Mesenchymal stem cell (in vitro differentiated cells and primary cell): ENCODE data around the gene CYP20A1.

ENCODE experiments used
- DNase-seq: peaks from one replicate; pipeline ENCODE4 v3.0.0-alpha.2; 2013
- H2AFZ ChIP-seq: one replicate; pipeline ENCODE4 v1.6.1; 2013; ENCODE audit warnings: low read depth, mild to moderate bottlenecking, control low read depth, inconsistent platforms, low read length, moderate library complexity
- H2AK5ac ChIP-seq: 2 replicates; pipeline ENCODE4 v1.6.1; 2013; ENCODE audit warnings: low read length, moderate library complexity, mild to moderate bottlenecking, inconsistent platforms; ENCODE audit not compliant: severe bottlenecking
- H2BK120ac ChIP-seq: one replicate; pipeline ENCODE4 v1.6.1; 2013; ENCODE audit warnings: low read depth, mild to moderate bottlenecking, inconsistent platforms, low read length, moderate library complexity
- H2BK12ac ChIP-seq, 2 experiments: one replicate each; pipeline ENCODE4 v1.6.1; 2013; ENCODE audit warnings: inconsistent platforms in 2 of 2, low read length in 2 of 2, mild to moderate bottlenecking in 2 of 2, moderate library complexity in 2 of 2, control low read depth in 1 of 2
- H2BK15ac ChIP-seq: one replicate; pipeline ENCODE4 v1.6.1; 2013; ENCODE audit warnings: mild to moderate bottlenecking, low read depth, inconsistent platforms; ENCODE audit not compliant: poor library complexity, severe bottlenecking
- H2BK5ac ChIP-seq: 2 replicates; pipeline ENCODE4 v1.6.1; 2013; ENCODE audit warnings: low read depth, mild to moderate bottlenecking, low read length, control low read depth, inconsistent platforms; ENCODE audit not compliant: poor library complexity, severe bottlenecking
- H3K14ac ChIP-seq, 2 experiments: one replicate each; pipeline ENCODE4 v1.6.1; 2013; ENCODE audit warnings: inconsistent platforms in 2 of 2, low read length in 2 of 2, control low read depth in 1 of 2, mild to moderate bottlenecking in 1 of 2, moderate library complexity in 1 of 2
- H3K18ac ChIP-seq, 2 experiments: one replicate each; pipeline ENCODE4 v1.6.1; 2013; ENCODE audit warnings: inconsistent platforms in 2 of 2, low read length in 2 of 2, control low read depth in 1 of 2, low read depth in 1 of 2, mild to moderate bottlenecking in 1 of 2
- H3K23ac ChIP-seq, 2 experiments: one replicate each; pipeline ENCODE4 v1.6.1; 2013; ENCODE audit warnings: inconsistent platforms in 2 of 2, low read length in 2 of 2, mild to moderate bottlenecking in 2 of 2, moderate library complexity in 2 of 2, control low read depth in 1 of 2
- H3K27ac ChIP-seq: 2 replicates; pipeline ENCODE4 v1.5.1; 2013; ENCODE audit warnings: mild to moderate bottlenecking, moderate library complexity, low read length, control low read depth, inconsistent platforms; ENCODE audit not compliant: poor library complexity, severe bottlenecking
- H3K27me3 ChIP-seq, 2 experiments: 2 replicates each; pipeline versions ENCODE4 v1.6.1 to v1.7.0; 2013; ENCODE audit warnings: low read length in 2 of 2, mild to moderate bottlenecking in 2 of 2, moderate library complexity in 2 of 2, control low read depth in 1 of 2, inconsistent platforms in 1 of 2; ENCODE audit not compliant: control insufficient read depth in 1 of 2, insufficient read depth in 1 of 2
- H3K36me3 ChIP-seq, 2 experiments: 2 replicates each; pipeline versions ENCODE4 v1.6.1 to v1.7.0; 2013; ENCODE audit warnings: low read length in 2 of 2, control low read depth in 1 of 2, inconsistent platforms in 1 of 2, low read depth in 1 of 2, mild to moderate bottlenecking in 1 of 2; ENCODE audit not compliant: insufficient read depth in 2 of 2, control insufficient read depth in 1 of 2
- H3K4ac ChIP-seq, 2 experiments: one replicate each; pipeline ENCODE4 v1.6.1; 2013; ENCODE audit warnings: inconsistent platforms in 2 of 2, low read length in 2 of 2, mild to moderate bottlenecking in 2 of 2, moderate library complexity in 2 of 2, control low read depth in 1 of 2, low read depth in 1 of 2
- H3K4me1 ChIP-seq: 2 replicates; pipeline ENCODE4 v1.6.1; 2013; ENCODE audit warnings: low read depth, low read length, control low read depth; ENCODE audit not compliant: control insufficient read depth, insufficient read depth
- H3K4me2 ChIP-seq: 2 replicates; pipeline ENCODE4 v1.6.1; 2013; ENCODE audit warnings: low read length, mild to moderate bottlenecking, inconsistent platforms; ENCODE audit not compliant: poor library complexity, severe bottlenecking
- H3K4me3 ChIP-seq, 2 experiments: 2 replicates each; pipeline versions ENCODE4 v1.5.1 to v1.7.0; 2013; ENCODE audit warnings: low read length in 2 of 2, mild to moderate bottlenecking in 2 of 2, control low read depth in 1 of 2, low read depth in 1 of 2; ENCODE audit not compliant: insufficient read depth in 1 of 2
- H3K79me1 ChIP-seq: replicated peaks from 2 replicates; pipeline ENCODE4 v1.6.1; 2013; ENCODE audit warnings: mild to moderate bottlenecking, control low read depth, low read length, inconsistent platforms; ENCODE audit not compliant: poor library complexity, severe bottlenecking
- H3K9ac ChIP-seq: 2 replicates; pipeline ENCODE4 v1.7.0; 2013; ENCODE audit warnings: mild to moderate bottlenecking, low read length, moderate library complexity
- H3K9me3 ChIP-seq: 2 replicates; pipeline ENCODE4 v1.7.0; 2013; ENCODE audit warnings: mild to moderate bottlenecking, low read length; ENCODE audit not compliant: control insufficient read depth
- H4K8ac ChIP-seq: one replicate; pipeline ENCODE4 v1.6.1; 2013; ENCODE audit warnings: inconsistent platforms, mild to moderate bottlenecking, low read length, moderate library complexity
- H4K91ac ChIP-seq: one replicate; pipeline ENCODE4 v1.6.1; 2013; ENCODE audit warnings: mild to moderate bottlenecking, low read length, inconsistent platforms
- WGBS: methylation state at CpG from one replicate; pipeline ENCODE4 v1.1.7; 2013; ENCODE audit warnings: mixed read lengths; 5-methylcytosine and 5-hydroxymethylcytosine counted together

Gene CYP20A1

GRCh38 chr2:203328760-203329540, 90.1 kb downstream of the CYP20A1 start:
- no peak overlapping the region for H2BK5ac ChIP-seq
- no peaks in the 10 kb centered on the region for H3K79me1 ChIP-seq
- H3K36me3 ChIP-seq = no peaks in the 10 kb centered on the region
- peak overlapping the region; percentile 92 to 97 for H3K18ac ChIP-seq
- peak overlapping the region; percentile 71 for H2AFZ ChIP-seq
- H2BK120ac ChIP-seq = peak overlapping the region; percentile 85
- peak overlapping the region; percentile 23 for H2BK15ac ChIP-seq
- H2AK5ac ChIP-seq = no peak overlapping the region
- H4K91ac ChIP-seq = no peak overlapping the region
- peak overlapping the region; percentile 24 for H3K27ac ChIP-seq
- H2BK12ac ChIP-seq = no peak overlapping the region
- H3K4me2 ChIP-seq = peak overlapping the region; percentile 79
- peak overlapping the region; percentile 91 for H3K9ac ChIP-seq
- H3K9me3 ChIP-seq = no peaks in the 10 kb centered on the region
- H3K27me3 ChIP-seq = no peaks in the 10 kb centered on the region
- peak overlapping the region; percentile 79 to 96 for H3K23ac ChIP-seq
- DNase-seq = peak; percentile 64
- no peaks in the 10 kb centered on the region for H3K4me1 ChIP-seq
- H3K14ac ChIP-seq = peak overlapping the region; percentile 26 to 79
- H4K8ac ChIP-seq = peak overlapping the region; percentile 72
- peak overlapping the region; percentile 83 to 99 for H3K4me3 ChIP-seq
- H3K4ac ChIP-seq = peak overlapping the region in 1 of 2 experiments; percentile 95
- under 1% methylated on average over 22 of the region's 31 CpGs for WGBS

DNA sequence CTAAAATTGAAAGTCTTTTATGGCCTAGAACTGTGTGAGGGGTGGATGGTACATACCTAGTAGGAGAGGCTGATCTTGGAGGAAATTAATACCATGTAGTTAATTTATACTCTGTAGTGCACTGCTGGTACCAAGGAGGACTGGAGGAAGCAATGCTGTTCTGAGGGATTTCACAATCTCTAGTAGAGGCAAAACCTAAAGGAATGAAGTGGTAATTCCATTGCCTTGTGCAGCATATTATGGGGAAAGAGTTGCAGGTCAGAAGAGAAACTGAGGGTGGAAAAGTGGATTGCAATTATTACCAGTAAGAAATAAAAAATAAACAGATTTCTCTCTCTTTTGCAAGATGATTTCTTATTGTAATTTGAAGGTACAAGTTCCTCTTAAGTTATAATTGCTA, 91.6 kb downstream of the CYP20A1 start:
- no peak overlapping the region for H2BK120ac ChIP-seq
- H2AFZ ChIP-seq = no peak overlapping the region
- H3K14ac ChIP-seq = no peak overlapping the region
- no peaks in the 10 kb centered on the region for H3K9me3 ChIP-seq
- H3K4me3 ChIP-seq = peak overlapping the region in 1 of 2 experiments; percentile 83
- H3K18ac ChIP-seq = no peak overlapping the region
- H3K27me3 ChIP-seq = no peaks in the 10 kb centered on the region
- H4K91ac ChIP-seq = no peak overlapping the region
- no peak overlapping the region for H3K27ac ChIP-seq
- no peak overlapping the region for H3K4me2 ChIP-seq
- no peak overlapping the region for H2BK5ac ChIP-seq
- H3K4ac ChIP-seq = no peak overlapping the region
- H4K8ac ChIP-seq = no peak overlapping the region
- no peak overlapping the region for H2AK5ac ChIP-seq
- H2BK12ac ChIP-seq = no peak overlapping the region
- H3K9ac ChIP-seq = peak overlapping the region; percentile 5
- no peak overlapping the region for H2BK15ac ChIP-seq
- DNase-seq = peak; percentile 70
- no peaks in the 10 kb centered on the region for H3K79me1 ChIP-seq
- no peaks in the 10 kb centered on the region for H3K4me1 ChIP-seq
- H3K23ac ChIP-seq = no peak overlapping the region
- no peaks in the 10 kb centered on the region for H3K36me3 ChIP-seq

DNA sequence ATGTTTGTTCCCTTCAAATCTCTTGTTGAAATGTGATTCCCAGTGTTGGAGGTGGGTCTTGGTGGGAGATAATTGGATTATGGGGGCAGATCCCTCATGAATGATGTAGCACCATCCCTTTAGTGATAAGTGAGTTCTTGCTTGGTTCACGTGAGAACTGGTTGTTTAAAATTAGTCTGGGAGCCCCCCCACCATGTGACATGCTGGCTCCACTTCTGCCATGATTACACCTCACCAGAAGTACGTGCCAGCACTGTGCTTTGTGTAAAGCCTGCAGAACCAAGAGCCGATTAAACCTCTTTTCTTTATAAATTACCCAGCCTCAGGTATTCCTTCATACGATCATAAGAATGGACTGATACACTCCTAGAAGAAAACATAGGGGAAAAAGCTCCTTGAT, 99.5 kb downstream of the CYP20A1 start:
- Histone ChIP-seq H2BK5ac (no peak overlapping the region), H3K4me2 (no peak overlapping the region), H4K8ac (no peak overlapping the region), H3K79me1 (peaks cover 13% of the 10 kb centered on the region), H3K4ac (no peak overlapping the region), H2BK15ac (no peak overlapping the region), H2AK5ac (no peak overlapping the region), H2BK12ac (no peak overlapping the region), H3K23ac (no peak overlapping the region), H3K36me3 (peaks cover 0 to 12% of the 10 kb centered on the region in 2 experiments), H4K91ac (no peak overlapping the region), H3K18ac (no peak overlapping the region), H2AFZ (no peak overlapping the region), H3K9me3 (no peaks in the 10 kb centered on the region), H3K9ac (no peak overlapping the region), H3K27ac (no peak overlapping the region), H3K4me1 (peaks cover 7% of the 10 kb centered on the region), H3K4me3 (no peak overlapping the region), H3K14ac (no peak overlapping the region), H2BK120ac (no peak overlapping the region), H3K27me3 (no peaks in the 10 kb centered on the region)
- no peak for DNase-seq
- 97% methylated on average over 2 of the region's 4 CpGs for WGBS

DNA sequence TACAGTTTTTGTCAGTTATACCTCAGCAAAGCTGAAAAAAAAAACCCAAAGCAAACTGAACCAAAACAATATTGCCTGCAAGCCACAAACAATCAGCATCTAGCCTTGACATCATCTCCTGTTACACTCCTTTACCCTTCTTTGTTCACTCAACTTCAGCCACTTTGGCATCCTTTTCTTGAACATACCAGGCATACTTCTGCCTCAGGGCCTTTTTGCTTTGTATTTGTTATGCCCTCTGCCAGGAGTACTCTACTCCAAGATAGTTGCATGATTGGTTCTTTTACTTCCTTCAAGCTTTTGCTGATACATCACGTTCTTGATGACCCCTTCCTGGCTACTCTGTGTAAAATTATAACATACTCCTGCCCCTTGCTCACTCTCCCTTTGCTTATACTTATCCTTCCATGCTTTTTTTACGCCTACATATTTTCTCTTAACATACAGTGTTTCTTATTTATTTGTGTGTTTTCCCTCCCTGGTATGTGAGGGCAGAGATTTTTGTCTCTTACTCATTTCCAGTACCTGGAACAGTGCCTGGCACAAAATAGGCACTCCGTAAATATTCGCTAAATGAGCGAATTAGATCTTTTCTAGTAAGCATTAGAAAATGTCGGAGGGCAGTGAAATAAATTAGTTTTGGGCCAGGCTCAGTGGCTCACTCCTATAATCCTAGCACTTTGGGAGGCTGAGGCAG, 102.1 kb downstream of the CYP20A1 start:
- H3K4me3 ChIP-seq = no peak overlapping the region
- H2BK5ac ChIP-seq = no peak overlapping the region
- peak overlapping the region; percentile 54 for H2AK5ac ChIP-seq
- no peaks in the 10 kb centered on the region for H3K9me3 ChIP-seq
- H2AFZ ChIP-seq = no peak overlapping the region
- H4K8ac ChIP-seq = no peak overlapping the region
- H3K9ac ChIP-seq = no peak overlapping the region
- peak overlapping the region in 1 of 2 experiments; percentile 7 for H3K18ac ChIP-seq
- no peak overlapping the region for H4K91ac ChIP-seq
- peak; percentile 38 for DNase-seq
- H3K4me1 ChIP-seq = peaks cover 7% of the 10 kb centered on the region
- H3K4ac ChIP-seq = no peak overlapping the region
- no peak overlapping the region for H2BK120ac ChIP-seq
- no peak overlapping the region for H3K4me2 ChIP-seq
- no peak overlapping the region for H2BK15ac ChIP-seq
- peaks cover 13 to 20% of the 10 kb centered on the region in 2 experiments for H3K36me3 ChIP-seq
- H2BK12ac ChIP-seq = no peak overlapping the region
- no peaks in the 10 kb centered on the region for H3K27me3 ChIP-seq
- peak overlapping the region; percentile 76 for H3K27ac ChIP-seq
- 88% methylated on average over 5 of the region's 6 CpGs for WGBS
- H3K23ac ChIP-seq = no peak overlapping the region
- H3K79me1 ChIP-seq = peaks cover 26% of the 10 kb centered on the region
- no peak overlapping the region for H3K14ac ChIP-seq
